Endothelial cell of umbilical vein (primary cell): ENCODE data around the gene LAMC2. TPM values are rescaled to one million over a fixed set of nuclear protein-coding genes. Genes with fewer than 3 reads are reported as not detected.

Source experiments
- BruUV-seq: library from RNA; stranded (reverse); fragments of 400-500 nt; replicated peaks from 2 replicates; lab custom pipeline; 2021; lab: Mats Ljungman, UMichigan
- CTCF ChIA-PET: fragments of 300-600, 350-600 bp; sonication (Branson Sonifier 250); formaldehyde crosslinking; loops from one replicate; lab custom pipeline; 2021; ENCODE audit warnings: antibody characterized with exemption, inconsistent platforms; lab: Charles Lee
- POLR2A ChIA-PET: fragments of 300-600, 350-600 bp; sonication (Branson Sonifier 250); formaldehyde crosslinking; loops from one replicate; lab custom pipeline; 2021; ENCODE audit warnings: antibody characterized with exemption, inconsistent platforms; lab: Charles Lee
- DNase-seq: peaks from one replicate; pipeline ENCODE4 v3.0.0-alpha.2; 2011; ENCODE audit warnings: low read depth, low spot score
- FAIRE-seq: peaks from 2 replicates; lab custom pipeline; 2011; peaks lifted over from hg19 to GRCh38; lab: Jason Lieb, UNC
- H2AFZ ChIP-seq: 2 replicates; pipeline ENCODE4 v1.6.0; 2012; ENCODE audit warnings: low read depth, low read length, control low read depth, inconsistent platforms
- H3K27ac ChIP-seq: 2 replicates; pipeline ENCODE4 v1.5.1; 2011; ENCODE audit warnings: low read depth, mild to moderate bottlenecking, control low read depth, low read length, moderate library complexity; ENCODE audit not compliant: insufficient read depth
- H3K27me3 ChIP-seq, 2 experiments: 2 replicates each; pipeline versions ENCODE4 v1.6.0 to v1.6.1; 2011; ENCODE audit warnings: low read length in 2 of 2, mixed read lengths in 1 of 2; ENCODE audit not compliant: control insufficient read depth in 2 of 2, insufficient read depth in 2 of 2
- H3K36me3 ChIP-seq, 2 experiments: 2 replicates in 1 of 2; 3 replicates in 1 of 2; pipeline ENCODE4 v1.5.1; 2011; ENCODE audit warnings: low read length in 2 of 2, mild to moderate bottlenecking in 1 of 2, moderate library complexity in 1 of 2; ENCODE audit not compliant: control insufficient read depth in 2 of 2, insufficient read depth in 2 of 2; ENCODE audit errors: extremely low read depth in 1 of 2
- H3K4me1 ChIP-seq: 3 replicates; pipeline ENCODE4 v1.5.1; 2011; ENCODE audit warnings: mild to moderate bottlenecking, low read length; ENCODE audit not compliant: control insufficient read depth, insufficient read depth; ENCODE audit errors: extremely low read depth
- H3K4me2 ChIP-seq: 2 replicates; pipeline ENCODE4 v1.6.1; 2011; ENCODE audit warnings: low read length, control low read depth, mixed read lengths; ENCODE audit not compliant: insufficient read depth
- H3K4me3 ChIP-seq, 3 experiments: fragments of 200-600 bp in 1 of 3; sonication (generic), shearing (Covaris generic) in 1 of 3; replicated peaks in 1 of 3; 2 replicates each; pipeline ENCODE4 v1.5.1; 2011 to 2016; ENCODE audit warnings: control low read depth in 3 of 3, low read length in 3 of 3, mild to moderate bottlenecking in 2 of 3, inconsistent platforms in 1 of 3, low read depth in 1 of 3, moderate library complexity in 1 of 3; ENCODE audit not compliant: insufficient read depth in 1 of 3
- H3K79me2 ChIP-seq: 2 replicates; pipeline ENCODE4 v1.6.0; 2012; ENCODE audit warnings: low read length, inconsistent platforms; ENCODE audit not compliant: control insufficient read depth, insufficient read depth
- H3K9ac ChIP-seq: replicated peaks from 2 replicates; pipeline ENCODE3; 2011; ENCODE audit warnings: low read length, control low read depth; ENCODE audit not compliant: insufficient read depth; ENCODE audit errors: extremely low read depth
- H3K9me1 ChIP-seq: replicated peaks from 3 replicates; pipeline ENCODE4 v1.6.0; 2011; ENCODE audit warnings: mild to moderate bottlenecking, low read length; ENCODE audit not compliant: control insufficient read depth, insufficient read depth; ENCODE audit errors: extremely low read depth
- H3K9me3 ChIP-seq: replicated peaks from 2 replicates; pipeline ENCODE4 v1.5.1; 2012; ENCODE audit warnings: low read length, inconsistent platforms; ENCODE audit not compliant: control insufficient read depth, insufficient read depth
- H4K20me1 ChIP-seq: replicated peaks from 2 replicates; pipeline ENCODE3; 2011; ENCODE audit warnings: mild to moderate bottlenecking, low read length; ENCODE audit not compliant: control insufficient read depth, insufficient read depth; ENCODE audit errors: extremely low read depth
- EZH2 ChIP-seq: IDR thresholded peaks from 2 replicates; pipeline ENCODE4 v1.6.1; 2012; ENCODE audit warnings: borderline replicate concordance, low read depth, mild to moderate bottlenecking, moderate library complexity, low read length, inconsistent platforms; ENCODE audit not compliant: severe bottlenecking
- FOS ChIP-seq: IDR thresholded peaks from 2 replicates; pipeline ENCODE4 v1.6.1; 2011; ENCODE audit warnings: mild to moderate bottlenecking, low read length, moderate library complexity, borderline replicate concordance; ENCODE audit not compliant: insufficient read depth
- GATA2 ChIP-seq: IDR thresholded peaks from 2 replicates; pipeline ENCODE4 v1.7.0; 2011; ENCODE audit warnings: low read depth, mild to moderate bottlenecking, moderate library complexity, mixed read lengths, low read length; ENCODE audit not compliant: insufficient read length, insufficient read depth
- JUN ChIP-seq: IDR thresholded peaks from 2 replicates; pipeline ENCODE4 v1.6.1; 2011; ENCODE audit warnings: borderline replicate concordance, low read depth; ENCODE audit not compliant: insufficient read length, insufficient read depth
- MYC ChIP-seq: IDR thresholded peaks from one replicate; pipeline ENCODE4 v1.6.1; 2011; ENCODE audit warnings: mild to moderate bottlenecking, low read depth, low read length
- POLR2A ChIP-seq: IDR thresholded peaks from 2 replicates; pipeline ENCODE4 v1.6.1; 2012; ENCODE audit warnings: low read depth, mild to moderate bottlenecking, control low read depth, low read length
- POLR2AphosphoS5 ChIP-seq: IDR thresholded peaks from 2 replicates; pipeline ENCODE4 v1.6.1; 2012; ENCODE audit warnings: low read depth, mild to moderate bottlenecking, control low read depth, low read length, moderate library complexity; ENCODE audit not compliant: insufficient read depth
- dilution Hi-C: fragments of 300-500 bp; cut with MboI; formaldehyde crosslinking; loops from one replicate; pipeline ENCODE4 v1.15.0; 2019; ENCODE audit warnings: low sequenced_read_pairs; ENCODE audit not compliant: extremely low pct_ligation_motif_present
- intact Hi-C: fragments of 100-400 bp; cut with micrococcal nuclease; formaldehyde crosslinking; loops from one replicate; pipeline ENCODE4 v1.10.0; 2022
- polyA plus RNA-seq, 4 experiments: library from polyadenylated mRNA; depleted of rRNA in 3 of 4; stranded (reverse) in 3 of 4; unstranded in 1 of 4; fragments of >200 nt; gene quantifications; 2 replicates each; pipeline versions ENCODE4 v1.2.1 to v1.2.3, GENCODE V29; 2011 to 2012; ENCODE audit warnings: missing spikeins in 1 of 4
- total RNA-seq: library from RNA; stranded (reverse); gene quantifications from 2 replicates; pipeline ENCODE4 v1.2.3, GENCODE V29; 2021
- TF ChIP-seq, protein P1 (sequence below): IDR thresholded peaks from 2 replicates; pipeline ENCODE4 v1.6.1; 2011; ENCODE audit not compliant: insufficient read depth, insufficient read length
- TF ChIP-seq, protein P2 (sequence below), 2 donors: IDR thresholded peaks; 1 replicate in 1 of 2; 2 replicates in 1 of 2; pipeline ENCODE4 v1.5.1; 2011; ENCODE audit warnings: low read length in 2 of 2, mild to moderate bottlenecking in 2 of 2, moderate library complexity in 2 of 2, control low read depth in 1 of 2, inconsistent platforms in 1 of 2, low read depth in 1 of 2; ENCODE audit not compliant: insufficient read depth in 1 of 2; ENCODE audit errors: extremely low read depth in 1 of 2

Gene LAMC2
- total and polyA plus RNA-seq, 2 donors (not counting 3 experiments of a cell fraction or from before 2014, with no cell fraction given) = 0.23 to 0.82 TPM

- BruUV-seq = no TSS peak
- dilution Hi-C loops (no loop called here), intact Hi-C loops (loop anchor here (1.0 to 5.0 kb wide), 9 partner anchors 37 to 770 kb away; partner anchors contain the start of gene TSEN15)
- Histone ChIP-seq H3K4me2 (no peak overlapping the region), H3K9me1 (no peaks in the 10 kb centered on the region), H3K9me3 (no peaks in the 10 kb centered on the region), H3K27ac (no peak overlapping the region), H4K20me1 (no peaks in the 10 kb centered on the region), H3K9ac (no peak overlapping the region), H3K27me3 (no peaks in the 10 kb centered on the region), H3K79me2 (no peaks in the 10 kb centered on the region), H2AFZ (no peak overlapping the region), H3K36me3 (no peaks in the 10 kb centered on the region), H3K4me3 (no peak overlapping the region), H3K4me1 (peaks cover 12% of the 10 kb centered on the region)
- ChIA-PET CTCF (interaction anchor here (0.7 to 4.2 kb wide), 23 partner anchors 9 to 635 kb away, joined by 3 to 32 read pairs (median 6); no protein-coding TSS in a partner anchor), POLR2A (no interaction called here)
- DNase-seq = no peak
- TF ChIP-seq POLR2A (no peak), FOS (no peak), EZH2 (no peak), MYC (no peak), POLR2AphosphoS5 (no peak), JUN (no peak), GATA2 (no peak)
- TF ChIP-seq, protein P1, sequence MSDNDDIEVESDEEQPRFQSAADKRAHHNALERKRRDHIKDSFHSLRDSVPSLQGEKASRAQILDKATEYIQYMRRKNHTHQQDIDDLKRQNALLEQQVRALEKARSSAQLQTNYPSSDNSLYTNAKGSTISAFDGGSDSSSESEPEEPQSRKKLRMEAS = no peak
- TF ChIP-seq, protein P2, sequence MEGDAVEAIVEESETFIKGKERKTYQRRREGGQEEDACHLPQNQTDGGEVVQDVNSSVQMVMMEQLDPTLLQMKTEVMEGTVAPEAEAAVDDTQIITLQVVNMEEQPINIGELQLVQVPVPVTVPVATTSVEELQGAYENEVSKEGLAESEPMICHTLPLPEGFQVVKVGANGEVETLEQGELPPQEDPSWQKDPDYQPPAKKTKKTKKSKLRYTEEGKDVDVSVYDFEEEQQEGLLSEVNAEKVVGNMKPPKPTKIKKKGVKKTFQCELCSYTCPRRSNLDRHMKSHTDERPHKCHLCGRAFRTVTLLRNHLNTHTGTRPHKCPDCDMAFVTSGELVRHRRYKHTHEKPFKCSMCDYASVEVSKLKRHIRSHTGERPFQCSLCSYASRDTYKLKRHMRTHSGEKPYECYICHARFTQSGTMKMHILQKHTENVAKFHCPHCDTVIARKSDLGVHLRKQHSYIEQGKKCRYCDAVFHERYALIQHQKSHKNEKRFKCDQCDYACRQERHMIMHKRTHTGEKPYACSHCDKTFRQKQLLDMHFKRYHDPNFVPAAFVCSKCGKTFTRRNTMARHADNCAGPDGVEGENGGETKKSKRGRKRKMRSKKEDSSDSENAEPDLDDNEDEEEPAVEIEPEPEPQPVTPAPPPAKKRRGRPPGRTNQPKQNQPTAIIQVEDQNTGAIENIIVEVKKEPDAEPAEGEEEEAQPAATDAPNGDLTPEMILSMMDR (IDR thresholded peaks at IDR 0.05; ENCODE audit: extremely low read depth in 1 of 2, insufficient read depth in 1 of 2, low read depth in 1 of 2, low read length in 2 of 2) = no peak
- FAIRE-seq = no peak
These were observed 95.0 kb downstream of the LAMC2 start for GRCh38 chr1:183281039-183281438.
